Activated gamma-delta T cell (primary cell): Measurements from ENCODE around the gene SYT3.
A peak's percentile ranks its signal among the peaks of the same experiment; 100 is the strongest.
"Not testable (repeated sequence)": the region's sequence is repeated elsewhere in the genome, so short reads cannot be mapped to it uniquely, and the experiment has no call there.

Experiments
- DNase-seq: peaks from one replicate; lab custom pipeline; 2025; lab: John Stamatoyannopoulos, UW

The SYT3 gene

DNA sequence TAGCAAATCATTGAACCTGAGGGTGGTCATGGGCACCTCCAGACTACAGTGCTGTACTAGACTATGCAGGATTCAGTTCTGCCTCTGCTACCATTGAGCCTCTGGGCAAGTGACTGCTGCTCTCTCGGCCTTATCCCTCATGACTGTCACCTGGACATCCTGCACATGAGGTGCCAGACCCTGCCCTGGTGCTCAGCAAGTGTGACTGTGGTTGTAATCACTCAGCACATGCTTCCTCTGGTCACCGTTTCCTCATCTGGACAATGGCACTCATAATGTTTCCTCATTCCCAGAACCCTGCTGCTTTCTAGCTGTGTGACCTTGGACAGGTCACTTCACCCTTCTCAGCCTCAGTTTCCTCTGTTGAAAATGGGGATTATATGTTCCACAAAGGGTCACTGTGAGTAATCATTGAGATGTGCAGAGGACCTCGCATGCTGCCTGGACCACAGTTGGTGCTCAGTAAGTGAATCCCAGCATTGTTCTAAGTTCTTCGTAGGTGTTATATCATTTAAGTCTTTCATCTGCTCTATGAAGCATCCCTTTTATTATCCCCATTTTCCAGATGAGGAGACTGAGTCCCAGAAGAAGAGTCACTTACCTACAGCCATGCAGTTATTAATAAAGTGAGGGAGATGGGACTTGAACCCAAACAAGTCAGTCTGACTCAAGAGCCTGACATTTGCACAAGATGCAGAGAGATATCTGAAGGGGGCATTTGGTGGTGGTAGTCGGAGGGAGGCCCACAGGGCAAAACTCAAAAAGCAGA, 3.2 kb downstream of the SYT3 start:
- DNase-seq, result no peak

DNA sequence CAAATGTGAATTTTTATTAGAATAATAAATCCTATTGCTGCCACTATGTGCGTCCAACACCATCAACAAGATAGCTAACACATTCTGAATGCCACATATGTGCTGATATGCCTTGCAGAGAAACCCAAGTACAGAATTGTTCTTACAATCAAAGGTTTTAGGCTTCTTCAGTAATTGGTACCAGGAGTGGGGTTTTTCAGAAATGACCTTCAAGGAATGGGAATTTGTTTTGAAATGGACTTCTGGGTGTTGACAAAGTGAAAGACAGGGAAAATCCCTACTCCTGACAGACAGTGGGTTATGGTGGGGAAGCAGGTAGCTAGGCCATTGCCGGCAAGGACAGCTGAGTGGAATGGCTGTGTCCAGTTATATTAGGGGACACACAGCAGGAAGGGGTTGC, 5.7 kb downstream of the SYT3 start:
- no peak for DNase-seq

DNA sequence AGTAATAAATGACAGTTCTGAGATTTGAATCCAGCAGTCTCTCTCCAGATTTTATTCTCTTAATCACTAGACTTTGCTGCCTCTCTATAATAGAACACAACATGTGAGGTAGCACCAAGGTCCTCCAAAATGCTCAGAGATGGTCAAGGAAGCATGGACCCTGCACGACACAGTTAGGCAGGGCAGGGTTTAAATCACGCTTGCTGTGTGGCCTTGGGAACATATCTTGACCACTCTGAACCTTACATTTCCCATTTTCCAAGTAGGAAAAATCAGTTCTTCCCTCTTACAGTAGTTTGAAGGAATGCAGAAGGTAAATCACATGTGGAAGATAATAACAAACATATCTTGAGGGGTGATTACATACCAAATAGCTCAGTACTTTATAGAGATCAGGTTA, 6.3 kb downstream of the SYT3 start:
- no peak for DNase-seq

DNA sequence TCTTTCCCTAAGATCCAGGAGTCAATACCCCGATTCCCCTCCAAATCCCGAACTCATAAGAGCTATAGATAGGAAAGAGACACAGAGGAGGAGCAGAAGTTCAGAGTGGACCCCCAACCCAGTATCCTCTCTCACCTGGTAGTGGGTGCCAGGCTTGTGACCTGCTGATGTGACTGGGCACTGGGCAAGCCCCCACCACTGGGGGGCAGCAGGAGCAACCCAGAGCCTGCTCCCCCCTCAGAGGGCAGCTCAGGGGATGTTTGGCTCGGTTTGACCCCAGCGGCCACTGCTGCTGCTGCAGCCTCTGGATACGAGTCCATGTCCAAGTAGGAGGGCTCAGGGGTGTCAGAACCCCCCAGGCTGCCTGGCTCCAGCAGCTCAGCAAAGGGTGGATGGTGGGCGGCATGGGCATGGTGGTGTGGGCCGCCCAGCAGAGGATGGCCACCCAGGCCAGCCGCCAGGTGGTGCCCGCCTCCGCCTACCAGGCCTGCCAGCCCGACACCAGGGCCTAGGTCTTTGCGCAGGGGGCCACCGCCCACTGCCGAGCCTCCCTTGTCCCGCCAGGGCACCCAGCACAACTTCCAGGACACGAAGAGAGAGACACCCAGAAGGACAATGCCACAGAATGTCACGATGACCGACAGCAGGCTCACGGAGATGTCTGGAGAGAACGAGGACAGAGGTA, 7.4 kb downstream of the SYT3 start:
- no peak for DNase-seq

DNA sequence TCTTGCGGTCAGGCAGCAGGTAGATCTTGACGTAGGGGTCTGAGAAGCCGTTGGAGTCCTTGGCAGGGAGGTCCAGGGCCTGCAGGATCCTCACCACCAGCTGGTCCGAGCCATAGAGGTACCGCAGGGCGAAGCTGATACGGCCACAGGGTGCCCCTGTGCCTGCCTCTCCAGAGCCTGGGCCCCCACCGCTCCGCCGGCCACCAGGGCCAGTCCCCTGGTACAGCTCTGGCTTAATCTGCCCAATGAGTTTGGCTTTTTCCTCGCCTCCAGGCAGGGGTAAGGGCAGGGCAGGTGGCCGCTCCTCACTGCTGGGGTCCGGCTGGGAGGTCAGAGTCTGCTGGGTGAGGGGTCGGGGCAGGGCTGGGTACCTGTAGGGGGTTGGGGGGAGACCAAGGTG, 9.9 kb downstream of the SYT3 start:
- DNase-seq, result no peak

DNA sequence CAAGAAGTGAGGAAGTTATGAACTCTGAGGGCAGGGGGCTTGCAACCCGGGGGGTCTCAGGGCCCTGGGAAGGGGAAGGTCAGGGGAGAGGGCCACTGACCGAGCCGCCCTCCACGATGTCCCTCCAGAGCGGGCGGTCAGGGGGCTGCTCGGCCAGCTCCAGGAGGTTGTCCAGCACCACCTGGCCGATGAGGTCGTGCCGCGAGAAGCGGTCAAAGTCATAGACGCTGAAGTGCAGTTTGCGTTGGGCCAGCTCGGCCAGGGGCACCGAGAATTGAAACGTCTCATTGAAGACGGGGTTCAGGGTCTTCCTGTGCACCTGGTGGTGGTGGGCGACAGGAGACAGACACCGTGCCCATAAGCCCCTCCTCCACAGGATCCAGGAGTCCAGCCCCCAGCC, 10.5 kb downstream of the SYT3 start:
- no peak for DNase-seq

DNA sequence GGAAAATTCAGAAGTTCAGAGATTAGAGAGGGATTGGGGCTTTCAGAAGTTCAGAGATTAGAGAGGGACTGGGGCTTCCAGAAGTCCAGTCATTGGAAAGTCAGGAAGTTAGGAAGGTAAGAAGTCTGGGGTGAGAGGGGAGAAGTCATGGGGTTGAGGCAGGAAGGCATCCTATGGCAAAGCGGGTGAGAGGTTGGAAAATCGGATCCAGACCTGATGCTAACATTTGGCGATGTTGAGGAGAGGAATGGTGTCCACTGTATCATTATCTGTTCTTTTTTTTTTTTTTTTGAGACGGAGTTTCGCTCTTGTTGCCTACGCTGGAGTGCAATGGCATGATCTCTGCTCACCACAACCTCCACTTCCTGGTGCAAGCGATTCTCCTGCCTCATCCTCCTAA, 11.1 kb downstream of the SYT3 start:
- DNase-seq, result no peak

DNA sequence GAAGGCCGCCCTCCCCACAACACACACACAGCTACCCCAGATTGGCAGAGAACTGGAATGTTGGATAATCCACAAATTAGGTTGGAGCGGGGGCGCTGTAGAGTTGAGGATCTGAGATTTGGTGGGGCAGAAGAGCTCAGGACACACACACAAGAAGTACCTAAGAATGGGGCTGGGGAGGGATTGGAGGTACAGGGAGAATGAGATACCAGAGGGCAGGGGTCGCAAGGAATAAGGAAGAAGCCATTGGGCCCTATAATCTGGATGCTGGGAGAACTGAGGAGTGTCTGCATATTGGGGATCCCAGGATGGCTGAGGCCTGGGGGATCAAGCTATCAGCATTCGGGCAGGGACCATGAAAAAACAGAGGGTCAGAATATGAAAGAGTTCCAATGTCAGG, 11.5 kb downstream of the SYT3 start:
- DNase-seq, result no peak

DNA sequence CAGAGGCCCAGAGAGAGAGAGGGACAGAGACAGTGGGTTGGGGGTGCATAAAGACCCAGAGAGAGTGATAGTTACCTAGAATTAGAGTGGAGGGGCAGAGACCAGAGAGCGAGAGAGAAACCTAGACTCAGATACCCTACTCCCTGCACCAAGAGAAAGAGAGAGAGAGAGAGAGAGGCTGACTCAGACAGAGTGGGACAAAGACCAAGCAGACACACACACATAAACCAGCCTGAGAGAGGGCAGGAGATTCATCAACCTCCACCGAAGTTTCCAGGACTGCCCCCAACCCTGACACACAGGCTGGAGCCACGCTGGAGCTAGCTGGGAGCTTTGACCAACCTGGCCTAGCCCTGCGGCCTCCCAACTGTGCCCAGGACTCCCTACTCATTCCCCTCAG, 12.9 kb downstream of the SYT3 start:
- DNase-seq, result no peak

DNA sequence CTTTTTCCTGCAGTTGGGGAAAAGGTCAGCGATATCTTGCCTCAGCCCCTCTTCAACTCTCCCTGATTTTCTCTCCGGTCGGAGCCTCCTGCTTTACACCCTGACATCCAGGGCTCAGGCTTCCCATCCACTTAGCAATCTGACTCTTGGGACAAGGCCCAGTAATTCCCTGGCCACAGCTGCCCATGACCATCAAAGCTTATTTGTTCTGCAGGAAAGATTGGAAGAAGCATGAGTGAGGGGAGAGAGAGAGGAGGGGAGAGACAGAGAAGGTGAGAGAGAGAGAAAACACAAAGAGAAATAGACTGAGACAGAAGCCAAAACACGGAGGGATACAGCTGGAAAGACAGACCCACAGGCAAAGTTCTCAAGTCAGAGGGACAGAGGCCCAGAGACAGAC, 13.7 kb downstream of the SYT3 start:
- DNase-seq, result no peak

DNA sequence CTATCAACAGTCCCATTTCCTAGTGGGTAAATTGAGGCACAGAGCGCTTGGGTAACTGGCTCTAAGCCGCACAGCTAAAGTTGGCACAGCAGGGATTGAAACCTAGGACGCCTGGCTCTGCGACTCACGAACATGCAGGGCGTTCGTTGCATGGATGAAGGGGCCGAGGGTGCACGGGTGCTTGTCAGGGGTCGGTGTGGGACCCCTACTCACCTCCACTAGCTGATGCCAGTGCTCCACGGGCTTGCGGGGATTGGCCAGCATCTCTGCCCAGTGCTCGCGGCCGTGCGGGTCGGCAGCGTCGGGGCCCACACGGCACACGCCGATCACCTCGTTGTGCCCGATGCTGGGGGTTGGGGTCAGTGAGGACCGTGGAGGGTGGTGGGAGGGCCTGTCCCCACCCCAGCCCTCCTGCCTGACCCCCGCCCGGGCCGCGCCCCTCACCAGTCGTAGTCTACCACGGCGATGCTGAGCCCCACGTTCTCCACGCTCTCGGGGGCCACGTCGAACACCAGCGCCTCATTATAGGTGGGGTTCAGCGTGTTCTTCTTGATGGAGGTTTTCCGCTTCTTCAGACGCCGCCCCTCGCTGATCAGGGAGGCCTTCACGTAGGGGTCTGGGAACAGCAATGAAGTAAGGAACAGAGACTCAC, 14.6 kb downstream of the SYT3 start:
- DNase-seq, result no peak

DNA sequence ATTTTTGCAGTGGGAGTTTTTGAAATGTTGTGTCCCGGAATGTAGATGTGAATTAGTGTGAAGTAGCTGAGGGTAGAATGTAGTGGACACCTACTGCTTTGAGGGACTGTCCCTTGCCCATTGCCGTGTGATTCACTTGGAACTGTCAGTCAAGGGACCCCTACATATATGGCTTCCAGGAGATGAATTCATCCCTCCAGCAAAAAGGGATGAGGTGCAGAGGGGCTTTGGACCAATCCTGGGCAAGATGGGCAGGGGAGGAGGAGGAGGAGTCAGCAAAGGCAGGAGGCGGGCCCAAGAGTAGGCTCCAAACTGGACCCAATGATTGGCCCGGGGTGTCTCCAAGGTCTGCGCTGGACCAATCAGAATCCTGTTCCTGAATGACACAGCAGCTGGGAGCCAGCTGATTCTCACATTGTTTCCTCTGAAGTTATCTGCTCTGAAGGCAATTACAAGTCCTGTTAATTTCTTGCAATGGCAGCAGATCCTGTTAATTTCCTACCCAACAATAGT, 19.2 kb downstream of the SYT3 start:
- DNase-seq, result not testable (repeated sequence)

DNA sequence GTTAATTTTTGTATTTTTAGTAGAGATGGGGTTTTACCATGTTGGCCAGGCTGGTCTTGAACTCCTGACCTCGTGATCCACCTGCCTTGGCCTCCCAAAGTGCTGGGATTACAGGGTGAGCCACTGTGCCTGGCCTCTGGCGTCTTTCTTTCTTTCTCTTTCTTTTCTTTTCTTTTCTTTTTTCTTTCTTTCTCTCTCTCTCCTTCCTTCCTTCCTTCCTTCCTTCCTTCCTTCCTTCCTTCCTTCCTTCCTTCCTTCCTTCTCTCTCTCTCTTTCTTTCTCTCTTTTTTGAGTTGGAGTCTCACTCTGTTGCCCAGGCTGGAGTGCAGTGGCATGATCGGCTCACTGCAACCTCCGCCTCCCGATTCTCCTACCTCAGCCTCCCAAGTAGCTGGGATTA, 20.5 kb downstream of the SYT3 start:
- DNase-seq, result not testable (repeated sequence)

DNA sequence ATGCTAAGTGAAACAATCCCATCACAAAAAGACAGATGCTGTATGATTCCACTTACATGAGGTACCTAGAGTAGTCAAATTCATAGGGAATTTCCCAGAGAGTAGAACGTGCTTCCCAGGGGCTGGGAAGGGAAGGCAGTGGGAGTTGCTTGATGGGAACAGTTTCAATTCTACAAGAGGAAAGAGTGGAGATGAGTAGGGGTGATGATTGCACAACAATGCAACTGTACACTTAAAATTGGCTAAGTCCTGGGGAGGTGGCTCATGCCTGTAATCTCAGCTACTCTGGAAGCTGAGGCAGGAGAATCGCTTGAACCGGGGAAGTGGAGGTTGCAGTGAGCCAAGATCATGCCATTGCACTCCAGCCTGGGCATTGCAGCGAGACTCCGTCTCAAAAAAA, 21.3 kb downstream of the SYT3 start:
- not testable (repeated sequence) for DNase-seq

DNA sequence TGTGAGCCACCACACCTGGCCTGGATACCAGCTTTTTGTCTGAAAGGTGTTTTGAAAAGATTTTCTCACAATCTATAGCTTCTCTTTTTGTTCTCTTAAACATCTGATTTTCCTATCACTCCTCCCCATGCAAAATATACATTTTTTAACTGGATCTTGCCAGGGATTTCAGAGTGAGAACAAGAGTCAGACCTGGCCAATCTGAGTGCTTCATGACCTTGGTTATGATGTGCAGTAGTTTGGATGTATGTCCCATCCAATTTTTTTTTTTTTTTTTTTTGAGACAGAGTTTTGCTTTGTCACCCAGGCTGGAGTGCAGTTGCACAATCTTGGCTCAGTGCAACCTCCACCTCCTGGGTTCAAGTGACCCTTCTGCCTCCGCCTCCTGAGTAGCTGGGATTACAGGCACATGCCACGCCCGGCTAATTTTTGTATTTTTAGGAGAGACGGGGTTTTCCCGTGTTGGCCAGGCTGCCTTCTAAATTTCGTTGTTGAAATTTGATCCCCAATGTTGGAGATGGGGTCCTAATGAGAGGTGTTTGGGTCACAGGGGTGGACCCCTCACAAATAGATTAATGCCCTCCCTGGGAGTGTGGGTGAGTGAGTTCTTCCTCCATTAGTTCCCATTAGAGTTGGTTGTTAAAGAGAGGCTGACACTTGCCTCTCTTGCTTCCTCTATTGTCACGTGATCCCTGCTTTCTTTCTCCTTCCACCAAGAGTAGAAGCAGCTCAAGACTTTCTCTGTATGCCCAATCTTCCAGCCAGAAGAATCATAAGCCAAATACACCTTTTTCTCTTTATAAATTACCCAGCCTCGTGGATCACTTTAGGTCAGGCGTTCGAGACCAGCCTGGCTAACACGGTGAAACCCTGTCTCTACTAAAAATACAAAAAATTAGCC, 26.9 kb downstream of the SYT3 start:
- DNase-seq, result not testable (repeated sequence)

DNA sequence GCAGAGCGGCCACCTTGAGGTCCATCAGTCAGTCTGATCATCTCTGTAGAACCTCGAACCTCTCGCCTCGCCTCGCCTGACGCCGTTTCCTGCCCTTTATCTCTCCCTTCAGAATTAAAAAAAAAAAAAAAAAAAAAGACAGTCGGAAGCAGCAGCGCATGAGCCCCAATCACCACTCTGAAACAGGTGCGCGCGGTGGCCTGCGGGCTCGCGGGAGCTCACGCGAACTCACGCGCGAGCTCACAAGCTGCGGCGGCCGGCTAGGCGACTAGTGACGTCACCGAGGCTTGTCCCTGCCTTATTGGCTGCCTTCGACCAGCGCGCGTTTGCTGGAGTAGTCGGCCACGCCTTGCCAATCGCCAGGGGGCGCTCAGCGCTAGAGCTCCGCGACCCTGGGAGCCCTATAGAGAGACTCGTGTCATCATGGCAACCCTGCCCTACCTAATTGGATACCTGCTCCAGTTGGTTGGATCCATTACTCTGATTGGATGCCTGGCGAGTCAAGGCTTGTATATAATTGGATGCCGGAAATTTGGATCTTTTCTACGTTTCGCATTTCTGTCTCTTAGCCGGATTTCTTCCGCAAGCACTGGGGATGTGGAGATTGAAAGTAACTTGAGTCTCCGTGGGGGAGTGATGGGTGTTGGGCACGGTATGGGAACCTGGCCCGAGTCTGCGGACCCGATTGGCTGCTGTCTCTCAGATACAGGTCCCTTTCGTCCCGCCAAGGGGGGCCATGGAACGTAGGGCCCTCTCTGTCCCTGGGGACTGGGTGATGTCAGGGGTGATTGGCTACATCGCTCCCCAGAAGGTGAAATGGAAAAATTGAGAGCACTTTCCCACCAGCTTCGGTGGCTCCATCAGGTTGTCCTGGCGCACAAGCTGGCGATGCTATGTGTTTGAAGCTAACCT, 31.6 kb downstream of the SYT3 start:
- peak; percentile 26 for DNase-seq

DNA sequence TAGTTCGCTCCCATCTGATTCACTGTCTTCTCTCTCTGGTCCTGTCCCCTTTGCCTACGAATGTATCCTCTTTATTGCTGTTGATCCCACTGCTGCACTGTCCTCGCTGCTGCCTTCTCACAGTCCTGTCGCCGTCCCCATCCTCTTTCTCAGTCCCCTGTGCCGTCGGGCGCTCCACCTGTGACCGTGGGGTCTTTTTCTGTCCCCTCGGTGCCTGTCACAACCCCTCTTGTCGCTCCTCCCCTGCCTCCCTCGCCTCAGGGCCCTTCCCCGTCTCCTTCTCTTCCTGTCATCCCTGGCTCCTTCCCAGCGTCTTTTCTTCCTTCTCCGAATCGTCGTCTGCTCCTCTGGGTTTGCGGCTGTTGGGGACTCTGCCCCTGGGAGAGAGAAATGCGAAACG, 32.3 kb downstream of the SYT3 start:
- DNase-seq, result no peak

DNA sequence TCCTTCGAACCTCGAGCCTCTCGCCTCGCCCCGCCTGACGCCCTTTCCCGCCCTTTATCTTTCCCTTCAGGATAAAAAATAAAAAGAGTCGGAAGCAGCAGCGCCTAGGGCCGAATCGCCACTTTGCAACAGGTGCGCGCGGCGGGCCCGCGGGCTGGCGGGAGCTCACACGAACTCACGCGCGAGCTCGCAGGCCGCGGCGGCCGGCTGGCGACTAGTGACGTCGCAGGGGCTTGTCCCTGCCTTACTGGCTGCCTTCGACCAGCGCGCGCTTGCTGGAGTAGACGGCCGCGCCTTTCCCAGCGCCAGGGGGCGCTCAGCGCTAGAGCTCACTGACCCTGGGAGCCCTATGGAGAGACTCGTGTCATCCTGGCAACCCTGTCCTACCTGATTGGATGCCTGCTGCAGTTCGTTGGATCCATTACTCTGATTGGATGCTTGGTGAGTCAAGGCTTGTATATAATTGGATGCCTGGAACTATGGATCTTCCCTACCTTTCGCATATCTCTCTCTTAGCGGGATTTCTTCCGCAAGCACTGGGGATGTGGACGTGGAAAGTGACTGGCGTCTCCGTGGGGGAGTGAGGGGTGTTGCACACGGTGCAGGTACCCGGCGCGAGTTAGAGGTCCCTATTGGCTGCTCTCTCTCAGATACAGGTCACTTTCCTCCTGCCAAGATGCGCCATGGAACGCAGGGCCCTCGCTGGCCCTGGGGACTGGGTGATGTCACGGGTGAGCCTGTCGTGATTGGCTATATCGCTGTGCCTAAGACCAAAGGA, 33.4 kb downstream of the SYT3 start:
- DNase-seq, result not testable (repeated sequence)

DNA sequence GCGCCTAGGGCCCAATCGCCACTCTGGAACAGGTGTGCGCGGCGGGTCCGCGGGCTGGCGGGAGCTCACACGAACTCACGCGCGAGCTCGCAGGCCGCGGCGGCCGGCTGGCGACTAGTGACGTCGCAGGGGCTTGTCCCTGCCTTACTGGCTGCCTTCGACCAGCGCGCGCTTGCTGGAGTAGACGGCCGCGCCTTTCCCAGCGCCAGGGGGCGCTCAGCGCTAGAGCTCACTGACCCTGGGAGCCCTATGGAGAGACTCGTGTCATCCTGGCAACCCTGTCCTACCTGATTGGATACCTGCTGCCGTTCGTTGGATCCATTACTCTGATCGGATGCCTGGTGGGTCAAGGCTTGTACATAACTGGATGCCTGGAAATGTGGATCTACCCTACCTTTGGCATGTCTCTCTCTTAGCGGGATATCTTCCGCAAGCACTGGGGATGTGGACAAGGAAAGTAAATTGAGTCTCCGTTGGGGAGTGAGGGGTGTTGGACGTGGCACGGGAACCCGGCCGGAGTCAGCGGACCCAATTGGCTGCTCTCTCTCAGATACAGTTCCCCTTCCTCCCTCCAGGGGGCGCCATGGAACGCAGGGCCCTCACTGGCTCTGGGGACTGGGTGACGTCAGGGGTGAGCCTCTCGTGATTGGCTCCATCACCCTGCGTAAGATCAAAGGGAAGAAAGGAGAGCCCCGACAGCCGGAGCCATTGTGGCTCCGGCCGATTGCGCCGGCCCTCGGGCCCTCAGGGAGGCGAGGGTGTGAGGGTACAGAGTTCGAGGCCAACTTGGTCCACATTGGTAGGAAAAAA, 35.2 kb downstream of the SYT3 start:
- DNase-seq, result not testable (repeated sequence)
